ENCODE results near the gene COMMD6.

Gene COMMD6

GRCh38 chr13:75521956-75522355, 15.7 kb downstream of the COMMD6 start:
- DNase-seq, result no peak

GRCh38 chr13:75518439-75519088, 19.1 kb downstream of the COMMD6 start:
- no peak for DNase-seq

GRCh38 chr13:75514080-75514995, 23.3 kb downstream of the COMMD6 start:
- DNase-seq, result no peak

GRCh38 chr13:75513271-75513670, 24.4 kb downstream of the COMMD6 start:
- DNase-seq, result no peak

GRCh38 chr13:75512253-75512652, 25.4 kb downstream of the COMMD6 start:
- DNase-seq, result no peak

GRCh38 chr13:75511051-75511625, 26.5 kb downstream of the COMMD6 start:
- no peak for DNase-seq

- no peak for DNase-seq
Measured at GRCh38 chr13:75508002-75508548, 29.6 kb downstream of the COMMD6 start.

- peak; percentile 40 for DNase-seq
Measured at GRCh38 chr13:75507027-75508001, 30.3 kb downstream of the COMMD6 start.

GRCh38 chr13:75506018-75506417, 31.6 kb downstream of the COMMD6 start:
- DNase-seq, result no peak

- DNase-seq, result no peak
Measured at GRCh38 chr13:75505327-75505726, 32.3 kb downstream of the COMMD6 start.

- DNase-seq, result no peak
Measured at GRCh38 chr13:75495938-75496337, 41.7 kb downstream of the COMMD6 start.

- no peak for DNase-seq
Measured at GRCh38 chr13:75494491-75494890, 43.1 kb downstream of the COMMD6 start.

GRCh38 chr13:75493156-75493555, 44.5 kb downstream of the COMMD6 start:
- DNase-seq, result no peak

- DNase-seq, result no peak
Measured at GRCh38 chr13:75492389-75492788, 45.3 kb downstream of the COMMD6 start.

GRCh38 chr13:75491376-75491775, 46.3 kb downstream of the COMMD6 start:
- DNase-seq, result no peak

- DNase-seq, result no peak
Measured at GRCh38 chr13:75489502-75490263, 48.0 kb downstream of the COMMD6 start.

GRCh38 chr13:75486146-75487062, 51.2 kb downstream of the COMMD6 start:
- DNase-seq, result no peak

GRCh38 chr13:75485286-75486062, 52.2 kb downstream of the COMMD6 start:
- no peak for DNase-seq

- no peak for DNase-seq
Measured at GRCh38 chr13:75482820-75483079, 54.9 kb downstream of the COMMD6 start.

Data from NCI-H82 (cell line).